ENCODE results near the gene MAPK14. TPM values are rescaled to one million over a fixed set of nuclear protein-coding genes. Genes with fewer than 3 reads are reported as not detected.

Gene MAPK14
- total RNA-seq, 1 donor from 2014 or later = 67.9 TPM

DNA sequence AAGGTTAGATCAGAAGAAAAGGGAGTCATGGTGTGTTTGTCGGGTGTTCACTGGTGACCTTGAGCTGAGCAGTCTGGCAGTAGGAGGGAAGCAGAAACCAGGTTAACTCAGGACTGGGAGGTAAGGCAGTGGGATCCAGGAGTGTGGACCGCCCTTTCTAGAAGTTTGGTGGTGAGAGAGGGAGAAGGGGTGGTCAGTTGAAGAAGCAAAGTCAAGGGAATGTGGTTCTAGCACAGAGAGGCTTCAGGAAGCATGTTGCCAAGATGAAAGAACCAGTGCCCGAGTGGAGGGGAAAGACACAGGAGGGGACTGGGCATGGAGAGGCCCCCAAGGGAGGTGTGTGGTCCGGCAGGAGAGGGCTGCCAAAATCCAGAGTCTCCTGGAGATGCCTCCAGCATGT is 106.3 kb downstream of the MAPK14 start:
- peaks cover 32% of the 10 kb centered on the region for H3K4me1 ChIP-seq
- no peak for DNase-seq
- ATAC-seq = no peak
- no peaks in the 10 kb centered on the region for H3K9me3 ChIP-seq
- intact Hi-C loops (cut with DNase I) = no loop called here
- no peaks in the 10 kb centered on the region for H3K27me3 ChIP-seq (ENCODE audit: low read depth)
- TF ChIP-seq, protein P1, sequence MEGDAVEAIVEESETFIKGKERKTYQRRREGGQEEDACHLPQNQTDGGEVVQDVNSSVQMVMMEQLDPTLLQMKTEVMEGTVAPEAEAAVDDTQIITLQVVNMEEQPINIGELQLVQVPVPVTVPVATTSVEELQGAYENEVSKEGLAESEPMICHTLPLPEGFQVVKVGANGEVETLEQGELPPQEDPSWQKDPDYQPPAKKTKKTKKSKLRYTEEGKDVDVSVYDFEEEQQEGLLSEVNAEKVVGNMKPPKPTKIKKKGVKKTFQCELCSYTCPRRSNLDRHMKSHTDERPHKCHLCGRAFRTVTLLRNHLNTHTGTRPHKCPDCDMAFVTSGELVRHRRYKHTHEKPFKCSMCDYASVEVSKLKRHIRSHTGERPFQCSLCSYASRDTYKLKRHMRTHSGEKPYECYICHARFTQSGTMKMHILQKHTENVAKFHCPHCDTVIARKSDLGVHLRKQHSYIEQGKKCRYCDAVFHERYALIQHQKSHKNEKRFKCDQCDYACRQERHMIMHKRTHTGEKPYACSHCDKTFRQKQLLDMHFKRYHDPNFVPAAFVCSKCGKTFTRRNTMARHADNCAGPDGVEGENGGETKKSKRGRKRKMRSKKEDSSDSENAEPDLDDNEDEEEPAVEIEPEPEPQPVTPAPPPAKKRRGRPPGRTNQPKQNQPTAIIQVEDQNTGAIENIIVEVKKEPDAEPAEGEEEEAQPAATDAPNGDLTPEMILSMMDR (IDR thresholded peaks at IDR 0.05) = no peak
- H3K4me3 ChIP-seq = no peak overlapping the region
- H3K36me3 ChIP-seq = peaks cover 32% of the 10 kb centered on the region
- no peak overlapping the region for H3K27ac ChIP-seq

- Histone ChIP-seq H3K36me3 (peaks cover 39% of the 10 kb centered on the region), H3K27me3 (ENCODE audit: low read depth) (no peaks in the 10 kb centered on the region), H3K27ac (no peak overlapping the region), H3K4me1 (peaks cover 26% of the 10 kb centered on the region), H3K9me3 (no peaks in the 10 kb centered on the region), H3K4me3 (no peak overlapping the region)
- ATAC-seq = no peak
- DNase-seq = no peak
- TF ChIP-seq, protein P1 (IDR thresholded peaks at IDR 0.05) = no peak
- intact Hi-C loops (cut with DNase I) = no loop called here
Observed at GRCh38 chr6:36135053-36135731, 107.6 kb downstream of the MAPK14 start.

GRCh38 chr6:36136034-36136433 is 108.4 kb downstream of the MAPK14 start:
- Histone ChIP-seq H3K4me3 (no peak overlapping the region), H3K27ac (no peak overlapping the region), H3K4me1 (peaks cover 20% of the 10 kb centered on the region), H3K9me3 (no peaks in the 10 kb centered on the region), H3K36me3 (peaks cover 39% of the 10 kb centered on the region), H3K27me3 (ENCODE audit: low read depth) (no peaks in the 10 kb centered on the region)
- no peak for ATAC-seq
- intact Hi-C loops (cut with DNase I) = no loop called here
- TF ChIP-seq, protein P1 (IDR thresholded peaks at IDR 0.05) = no peak
- no peak for DNase-seq

- no peaks in the 10 kb centered on the region for H3K27me3 ChIP-seq (ENCODE audit: low read depth)
- peaks cover 15% of the 10 kb centered on the region for H3K4me1 ChIP-seq
- H3K27ac ChIP-seq = no peak overlapping the region
- H3K36me3 ChIP-seq = peaks cover 39% of the 10 kb centered on the region
- intact Hi-C loops (cut with DNase I) = no loop called here
- no peak for DNase-seq
- H3K4me3 ChIP-seq = no peak overlapping the region
- TF ChIP-seq, protein P1 (IDR thresholded peaks at IDR 0.05) = no peak
- H3K9me3 ChIP-seq = no peaks in the 10 kb centered on the region
- ATAC-seq = no peak
Observed at GRCh38 chr6:36136551-36136950, 108.9 kb downstream of the MAPK14 start.

DNA sequence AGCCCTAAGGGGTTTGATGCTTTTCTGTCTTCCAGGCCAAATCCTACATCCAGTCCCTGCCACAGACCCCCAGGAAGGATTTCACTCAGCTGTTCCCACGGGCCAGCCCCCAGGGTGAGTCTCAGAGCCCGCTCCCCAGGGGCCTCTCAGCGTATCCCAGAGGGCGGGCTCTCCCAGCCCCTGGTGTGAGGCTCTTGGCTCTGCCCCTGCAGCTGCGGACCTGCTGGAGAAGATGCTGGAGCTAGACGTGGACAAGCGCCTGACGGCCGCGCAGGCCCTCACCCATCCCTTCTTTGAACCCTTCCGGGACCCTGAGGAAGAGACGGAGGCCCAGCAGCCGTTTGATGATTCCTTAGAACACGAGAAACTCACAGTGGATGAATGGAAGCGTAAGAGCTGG is 111.1 kb downstream of the MAPK14 start:
- no peaks in the 10 kb centered on the region for H3K9me3 ChIP-seq
- no peaks in the 10 kb centered on the region for H3K4me1 ChIP-seq
- no peaks in the 10 kb centered on the region for H3K27me3 ChIP-seq (ENCODE audit: low read depth)
- intact Hi-C loops (cut with DNase I) = no loop called here
- H3K27ac ChIP-seq = no peak overlapping the region
- no peak for DNase-seq
- no peak overlapping the region for H3K4me3 ChIP-seq
- TF ChIP-seq, protein P1 (IDR thresholded peaks at IDR 0.05) = no peak
- ATAC-seq = no peak
- H3K36me3 ChIP-seq = peaks cover 39% of the 10 kb centered on the region
